Gastrocnemius medialis (tissue), 4 donors: ENCODE data around the gene SECISBP2. TPM values are rescaled to one million over a fixed set of nuclear protein-coding genes. Genes with fewer than 3 reads are reported as not detected.

Experiments used
- ATAC-seq, 2 donors: fragments of 150-250 bp; one replicate each; pipeline ENCODE4 v1.9.1; 2016
- DNase-seq, 2 donors: peaks; one replicate each; pipeline ENCODE4 v3.0.0-alpha.2; 2019
- H3K27ac ChIP-seq, 4 donors: fragments of 200-600 bp; sonication (generic); 1 replicate in 1 of 4; 2 replicates in 3 of 4; pipeline ENCODE4 v1.5.1; 2016 to 2018; ENCODE audit warnings: mild to moderate bottlenecking in 2 of 4, moderate library complexity in 1 of 4
- H3K27me3 ChIP-seq, 3 donors: fragments of 200-600 bp; sonication (generic) in 2 of 3; 1 replicate in 1 of 3; 2 replicates in 2 of 3; pipeline versions ENCODE4 v1.5.1 to v1.6.0; 2016 to 2019; ENCODE audit warnings: mild to moderate bottlenecking in 1 of 3, moderate library complexity in 1 of 3
- H3K36me3 ChIP-seq, 2 donors: fragments of 200-600 bp; sonication (generic) in 1 of 2; one replicate each; pipeline ENCODE4 v1.5.1; 2017 to 2018
- H3K4me1 ChIP-seq, 2 donors: fragments of 200-600 bp; sonication (generic) in 1 of 2; one replicate each; pipeline ENCODE4 v1.5.1; 2016 to 2017; ENCODE audit warnings: mild to moderate bottlenecking in 2 of 2
- H3K4me3 ChIP-seq, 4 donors: fragments of 200-600 bp; sonication (generic) in 3 of 4; 1 replicate in 1 of 4; 2 replicates in 3 of 4; pipeline ENCODE4 v1.5.1; 2016 to 2019; ENCODE audit warnings: mild to moderate bottlenecking in 2 of 4
- H3K9me3 ChIP-seq, 3 donors: fragments of 200-600 bp; sonication (generic) in 2 of 3; 1 replicate in 1 of 3; 2 replicates in 2 of 3; pipeline ENCODE4 v1.5.1; 2016 to 2019
- POLR2A ChIP-seq, 2 donors: fragments of 450-650 bp; IDR thresholded peaks; one replicate each; pipeline ENCODE4 v1.6.1; 2017; ENCODE audit warnings: antibody characterized with exemption in 2 of 2, mild to moderate bottlenecking in 2 of 2, moderate library complexity in 2 of 2
- in situ Hi-C, 4 donors: fragments of 200-750 bp; cut with MboI; loops; one replicate each; pipeline versions ENCODE4 v1.15.0 to v1.8.0; 2017; ENCODE audit warnings: low sequenced_read_pairs in 4 of 4
- intact Hi-C: fragments of 100-400 bp; cut with DNase I; formaldehyde crosslinking; loops from one replicate; pipeline ENCODE4 v1.15.1; 2023; ENCODE audit warnings: low total_unique reads
- total RNA-seq, 4 donors: library from RNA; depleted of rRNA; stranded (reverse); fragments of >200 nt; gene quantifications; one replicate each; pipeline versions ENCODE4 v1.1.0 to v1.2.3, GENCODE V29; 2016
- TF ChIP-seq, protein P1 (sequence below), 5 experiments: fragments of 450-650 bp in 3 of 5; fragments of 200-600 bp in 2 of 5; sonication (generic) in 2 of 5; IDR thresholded peaks in 4 of 5; conservative IDR thresholded peaks in 1 of 5; 1 replicate in 4 of 5; 2 replicates in 1 of 5; pipeline ENCODE4 v1.5.1; 2016 to 2019; ENCODE audit warnings: antibody characterized with exemption in 5 of 5, mild to moderate bottlenecking in 3 of 5, moderate library complexity in 3 of 5

The SECISBP2 gene
- total RNA-seq, 4 donors from 2014 or later: 40.2 to 70.8 (median 54.9) TPM

DNA sequence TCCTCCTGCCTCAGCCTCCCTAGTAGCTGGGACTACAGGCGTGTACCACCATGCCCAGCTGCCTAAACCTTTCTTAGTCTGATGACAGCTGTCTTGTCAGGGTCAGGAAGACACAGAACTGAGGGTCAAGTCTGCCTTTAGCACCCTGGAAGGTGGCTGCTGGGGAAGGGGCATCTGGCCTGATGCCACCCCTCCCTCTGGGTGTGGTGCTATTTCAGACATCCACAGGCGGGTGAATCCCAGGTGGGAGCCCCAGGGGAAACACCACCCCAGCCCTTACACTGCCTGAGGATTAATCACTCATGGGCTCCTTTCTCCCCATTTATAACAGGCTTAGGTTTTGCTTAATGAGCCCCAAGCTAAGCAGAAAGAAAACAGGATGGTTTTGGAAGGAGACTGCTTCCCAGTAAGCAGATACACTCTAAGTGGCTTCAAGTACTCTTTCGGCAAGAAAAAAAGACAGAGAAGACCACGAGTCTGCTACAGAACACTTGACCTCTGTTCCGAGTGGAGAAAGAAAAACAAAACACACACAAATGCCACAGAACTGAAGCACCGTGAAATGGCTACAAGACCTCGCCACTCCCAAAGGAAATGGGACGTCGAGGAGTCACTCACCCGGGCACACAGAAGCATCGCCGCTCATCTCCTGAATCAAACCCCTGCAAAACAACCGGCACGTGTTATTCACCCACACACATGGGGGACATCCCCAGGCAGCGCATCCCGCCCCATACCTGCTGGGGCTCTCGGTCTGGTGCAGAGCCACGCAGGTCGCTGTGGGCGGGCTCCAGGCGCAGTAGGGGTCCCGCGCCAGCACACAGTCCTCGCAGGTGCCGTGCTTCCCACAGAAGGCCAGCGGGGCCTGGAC, 62.4 kb downstream of the SECISBP2 start:
- ATAC-seq: no peak
- no peak for TF ChIP-seq POLR2A (IDR thresholded peaks at IDR 0.05)
- TF ChIP-seq, protein P1, sequence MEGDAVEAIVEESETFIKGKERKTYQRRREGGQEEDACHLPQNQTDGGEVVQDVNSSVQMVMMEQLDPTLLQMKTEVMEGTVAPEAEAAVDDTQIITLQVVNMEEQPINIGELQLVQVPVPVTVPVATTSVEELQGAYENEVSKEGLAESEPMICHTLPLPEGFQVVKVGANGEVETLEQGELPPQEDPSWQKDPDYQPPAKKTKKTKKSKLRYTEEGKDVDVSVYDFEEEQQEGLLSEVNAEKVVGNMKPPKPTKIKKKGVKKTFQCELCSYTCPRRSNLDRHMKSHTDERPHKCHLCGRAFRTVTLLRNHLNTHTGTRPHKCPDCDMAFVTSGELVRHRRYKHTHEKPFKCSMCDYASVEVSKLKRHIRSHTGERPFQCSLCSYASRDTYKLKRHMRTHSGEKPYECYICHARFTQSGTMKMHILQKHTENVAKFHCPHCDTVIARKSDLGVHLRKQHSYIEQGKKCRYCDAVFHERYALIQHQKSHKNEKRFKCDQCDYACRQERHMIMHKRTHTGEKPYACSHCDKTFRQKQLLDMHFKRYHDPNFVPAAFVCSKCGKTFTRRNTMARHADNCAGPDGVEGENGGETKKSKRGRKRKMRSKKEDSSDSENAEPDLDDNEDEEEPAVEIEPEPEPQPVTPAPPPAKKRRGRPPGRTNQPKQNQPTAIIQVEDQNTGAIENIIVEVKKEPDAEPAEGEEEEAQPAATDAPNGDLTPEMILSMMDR (IDR thresholded peaks at IDR 0.05 in 4 of 5, conservative IDR thresholded peaks at IDR 0.05 in 1 of 5): no peak
- Histone ChIP-seq H3K36me3 (peaks cover 0 to 41% of the 10 kb centered on the region in 2 donors), H3K9me3 (no peaks in the 10 kb centered on the region), H3K27me3 (no peaks in the 10 kb centered on the region), H3K4me1 (no peaks in the 10 kb centered on the region), H3K4me3 (no peak overlapping the region), H3K27ac (no peak overlapping the region)
- in situ Hi-C loops (no loop called here), intact Hi-C loops (loop anchor here (10.0 kb wide), 1 partner anchor 1814 kb away; no protein-coding TSS in a partner anchor)
- DNase-seq: no peak

- no peak overlapping the region for H3K27ac ChIP-seq
- TF ChIP-seq, protein P1 (IDR thresholded peaks at IDR 0.05 in 4 of 5, conservative IDR thresholded peaks at IDR 0.05 in 1 of 5): no peak
- TF ChIP-seq POLR2A (IDR thresholded peaks at IDR 0.05): no peak
- H3K4me3 ChIP-seq: no peak overlapping the region
- peaks cover 4 to 5% of the 10 kb centered on the region in 2 donors for H3K4me1 ChIP-seq
- peaks cover 0 to 41% of the 10 kb centered on the region in 2 donors for H3K36me3 ChIP-seq
- no peak for DNase-seq
- H3K27me3 ChIP-seq: no peaks in the 10 kb centered on the region
- in situ Hi-C loops (no loop called here), intact Hi-C loops (loop anchor here (10.0 kb wide), 1 partner anchor 1814 kb away; no protein-coding TSS in a partner anchor)
- ATAC-seq: no peak
- H3K9me3 ChIP-seq: no peaks in the 10 kb centered on the region
Observed at GRCh38 chr9:89381308-89381609, 63.0 kb downstream of the SECISBP2 start.

- no peak for ATAC-seq
Observed at GRCh38 chr9:89382026-89382986, 64.0 kb downstream of the SECISBP2 start.

GRCh38 chr9:89383030-89383720, 64.9 kb downstream of the SECISBP2 start:
- no peaks in the 10 kb centered on the region for H3K9me3 ChIP-seq
- DNase-seq (no peak), ATAC-seq (no peak)
- no peak overlapping the region for H3K4me3 ChIP-seq
- peaks cover 20% of the 10 kb centered on the region in 2 donors for H3K4me1 ChIP-seq
- peak overlapping the region in 1 of 4 donors; percentile 34 for H3K27ac ChIP-seq
- TF ChIP-seq, protein P1 (IDR thresholded peaks at IDR 0.05 in 4 of 5, conservative IDR thresholded peaks at IDR 0.05 in 1 of 5): no peak
- TF ChIP-seq POLR2A (IDR thresholded peaks at IDR 0.05): no peak
- H3K27me3 ChIP-seq: no peaks in the 10 kb centered on the region
- intact Hi-C loops (loop anchor here (10.0 kb wide), 1 partner anchor 1812 kb away; no protein-coding TSS in a partner anchor), in situ Hi-C loops (no loop called here)
- H3K36me3 ChIP-seq: peaks cover 0 to 23% of the 10 kb centered on the region in 2 donors

More at GRCh38 chr9:89382026-89382986, 64.0 kb downstream of the SECISBP2 start:
- in situ Hi-C loops: no loop called here
- intact Hi-C loops: loop anchor here (10.0 kb wide), 1 partner anchor 1812 kb away; no protein-coding TSS in a partner anchor
- no peaks in the 10 kb centered on the region for H3K9me3 ChIP-seq
- peaks cover 12% of the 10 kb centered on the region in 2 donors for H3K4me1 ChIP-seq
- H3K4me3 ChIP-seq: no peak overlapping the region
- no peak for DNase-seq
- H3K36me3 ChIP-seq: peaks cover 0 to 32% of the 10 kb centered on the region in 2 donors
- TF ChIP-seq, protein P1 (IDR thresholded peaks at IDR 0.05 in 4 of 5, conservative IDR thresholded peaks at IDR 0.05 in 1 of 5): no peak
- no peak for TF ChIP-seq POLR2A (IDR thresholded peaks at IDR 0.05)
- no peaks in the 10 kb centered on the region for H3K27me3 ChIP-seq
- H3K27ac ChIP-seq: peak overlapping the region in 1 of 4 donors; percentile 34
